Adrenal gland (tissue), 12 donors: ENCODE measurements around the gene TCF12. TPM values are rescaled to one million over a fixed set of nuclear protein-coding genes. Genes with fewer than 3 reads are reported as not detected.

Source experiments
- DNase-seq, 7 donors: peaks; one replicate each; pipeline ENCODE4 v3.0.0-alpha.2; 2019 to 2020
- H3K27ac ChIP-seq, 5 donors: fragments of 200-600 bp; sonication (generic) in 4 of 5; 1 replicate in 3 of 5; 2 replicates in 2 of 5; pipeline versions ENCODE4 v1.5.1 to v1.8.0; 2016 to 2020; ENCODE audit warnings: mild to moderate bottlenecking in 1 of 5
- H3K27me3 ChIP-seq: fragments of 200-600 bp; 2 replicates; pipeline ENCODE4 v1.8.0; 2021
- H3K36me3 ChIP-seq, 2 donors: fragments of 200-600 bp; replicated peaks in 1 of 2; 1 replicate in 1 of 2; 2 replicates in 1 of 2; pipeline versions ENCODE4 v1.5.1 to v1.8.0; 2018 to 2022
- H3K4me1 ChIP-seq, 2 donors: fragments of 200-600 bp; replicated peaks in 1 of 2; 1 replicate in 1 of 2; 2 replicates in 1 of 2; pipeline versions ENCODE4 v1.5.1 to v1.8.0; 2018 to 2021
- H3K4me3 ChIP-seq, 4 donors: fragments of 200-600 bp; sonication (generic) in 3 of 4; one replicate each; pipeline ENCODE4 v1.5.1; 2016 to 2018
- H3K9me3 ChIP-seq, 3 donors: fragments of 200-600 bp; sonication (generic) in 1 of 3; replicated peaks in 1 of 3; 1 replicate in 2 of 3; 2 replicates in 1 of 3; pipeline versions ENCODE4 v1.5.1 to v1.8.0; 2016 to 2021
- CTCF ChIP-seq, 6 experiments: fragments of 450-650 bp in 4 of 6; fragments of 200-600 bp in 2 of 6; sonication (generic) in 1 of 6; IDR thresholded peaks; 1 replicate in 5 of 6; 2 replicates in 1 of 6; pipeline versions ENCODE4 v1.5.1 to v1.8.0; 2016 to 2021; ENCODE audit warnings: antibody characterized with exemption in 6 of 6, mild to moderate bottlenecking in 2 of 6, moderate library complexity in 1 of 6
- POLR2A ChIP-seq, 2 donors: fragments of 450-650 bp; IDR thresholded peaks; one replicate each; pipeline ENCODE4 v1.6.1; 2017; ENCODE audit warnings: antibody characterized with exemption in 2 of 2, mild to moderate bottlenecking in 2 of 2, moderate library complexity in 1 of 2
- WGBS, 4 donors: extraction: QIAGEN DNeasy Blood & Tissue Kit in 2 of 4; methylation state at CpG; one replicate each; pipeline versions ENCODE4 v1.1.5 to v1.1.7; 2013 to 2017; 5-methylcytosine and 5-hydroxymethylcytosine counted together
- intact Hi-C, 2 donors: fragments of 100-400 bp; cut with DNase I; formaldehyde crosslinking; loops; one replicate each; pipeline versions ENCODE4 v1.14.1 to v1.15.0; 2022 to 2023
- polyA plus RNA-seq, 3 donors: library from polyadenylated mRNA; stranded (reverse); fragments of 200-250 nt in 2 of 3; fragments of 350-450 nt in 1 of 3; fragmentation: Illumina TruSeq in 1 of 3; extraction: RNeasy Lipid Tissue Mini Kit (QIAGEN cat#74804) in 1 of 3; gene quantifications; one replicate each; pipeline ENCODE4 v1.2.3, GENCODE V29; 2013 to 2014
- total RNA-seq, 9 donors: library from RNA; depleted of rRNA in 4 of 9; stranded (reverse); fragments of >200 nt in 4 of 9; fragments of 120-200 nt in 1 of 9; fragmentation: NEBNext Ultra II Directional in 1 of 9; extraction: Animal tissue kit (Norgen Biotek cat#: 25700) in 1 of 9; gene quantifications; one replicate each; pipeline versions ENCODE4 v1.1.0 to v1.2.4, GENCODE V29; 2013 to 2023
- donor health status: healthy with polysubstance abuse.
- donor health status: Bipolar disorder and iron deficiency.
- donor health status: DM: yes; HTN: yes; CAD: no.
- donor health status: DM: no; HTN: no; CAD: no.
- donor health status: DM: no; HTN: no; CAD: no.
- donor health status: DM: yes; HTN: yes; CAD: no.

TCF12 gene
- total and polyA plus RNA-seq, 12 donors: 7.6 to 121 (median 75.6) TPM

DNA sequence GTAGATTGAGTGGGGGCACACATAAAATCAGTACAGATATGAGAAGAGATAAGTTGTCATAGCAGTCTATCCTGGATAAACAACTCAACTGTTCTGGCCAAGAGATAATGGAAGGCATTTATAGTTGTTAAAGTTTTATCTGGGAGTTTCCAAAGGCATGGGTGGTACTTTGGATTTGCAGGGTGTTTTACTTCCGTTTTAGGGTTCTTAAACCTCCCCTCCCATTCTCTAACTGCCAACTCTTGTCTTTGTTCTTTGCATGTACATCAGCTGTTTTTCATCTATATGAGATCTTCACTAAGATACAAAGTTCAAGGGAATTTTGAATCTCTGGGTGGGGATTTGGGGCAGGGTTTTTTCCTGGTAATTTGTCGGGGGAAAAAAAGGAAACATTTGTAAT, 283.1 kb downstream of the TCF12 start:
- intact Hi-C loops: no loop called here
- Histone ChIP-seq H3K4me3 (no peak overlapping the region), H3K27ac (no peak overlapping the region), H3K4me1 (peaks cover 0 to 11% of the 10 kb centered on the region in 2 donors), H3K9me3 (no peaks in the 10 kb centered on the region), H3K36me3 (no peaks in the 10 kb centered on the region), H3K27me3 (no peaks in the 10 kb centered on the region)
- no peak for DNase-seq
- 85 to 94% (median 87%) methylated on average over 2 of the region's 2 CpGs for WGBS, 4 donors
- TF ChIP-seq POLR2A (IDR thresholded peaks at IDR 0.05) (no peak), CTCF (IDR thresholded peaks at IDR 0.05) (no peak)

DNA sequence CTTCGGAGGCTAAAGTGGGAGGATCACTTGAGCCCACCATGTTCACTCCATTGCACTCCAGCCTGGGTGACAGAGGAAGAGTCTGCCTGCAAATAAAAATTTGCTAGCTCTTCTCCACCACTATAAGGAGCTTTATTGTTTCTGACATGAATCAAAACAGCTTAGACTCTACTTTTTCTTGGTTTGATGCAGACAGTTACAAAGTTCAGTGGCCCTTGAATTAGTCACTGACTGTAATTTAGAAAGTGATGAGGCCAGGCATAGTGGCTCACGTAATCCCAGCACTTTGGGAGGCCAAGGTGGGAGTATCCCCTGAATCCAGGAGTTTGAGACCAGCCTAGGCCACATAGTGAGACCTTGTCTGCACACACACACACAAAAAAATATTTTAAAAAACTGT, 285.5 kb downstream of the TCF12 start:
- 90 to 96% (median 94%) methylated on average over 2 of the region's 2 CpGs for WGBS, 4 donors
- DNase-seq: no peak

DNA sequence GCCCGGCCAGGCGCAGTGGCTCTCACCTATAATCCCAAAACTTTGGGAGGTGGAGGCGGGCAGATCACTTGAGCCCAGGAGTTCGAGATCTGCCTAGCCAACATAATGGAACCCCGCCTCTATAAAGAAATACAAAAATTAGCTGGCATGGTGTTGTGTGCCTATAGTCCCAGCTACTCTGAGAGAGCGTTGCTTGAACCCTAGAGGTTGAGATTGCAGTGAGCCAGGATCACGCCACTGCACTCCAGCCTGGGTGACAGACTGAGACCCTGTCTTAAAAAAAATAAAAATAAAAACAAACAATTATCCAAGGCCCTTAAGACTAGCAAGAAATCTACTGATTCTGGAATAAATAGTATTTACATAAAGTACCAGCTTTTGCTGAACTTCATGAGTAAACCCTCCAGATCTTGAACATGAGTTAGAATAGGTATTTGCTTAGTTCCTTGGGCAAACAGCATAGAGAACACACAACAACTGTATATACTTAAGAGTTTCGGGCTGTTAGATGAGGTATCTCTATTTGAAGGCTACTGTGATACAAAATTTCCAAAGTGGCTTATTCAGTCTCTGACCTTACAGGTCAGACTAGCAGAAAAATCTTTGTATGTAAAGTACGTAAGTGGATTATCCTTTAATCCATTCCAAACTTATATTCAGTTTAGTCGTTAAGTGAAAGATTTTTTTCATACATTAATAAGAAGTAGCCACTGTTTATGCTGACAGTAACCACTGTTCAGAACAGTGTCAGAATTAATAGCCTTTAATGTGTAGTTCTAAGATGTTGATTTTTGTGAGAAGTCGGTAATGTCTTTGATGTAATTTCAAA, 286.8 kb downstream of the TCF12 start:
- DNase-seq: no peak
- no peak overlapping the region for H3K27ac ChIP-seq

More for the DNA sequence above, 285.5 kb downstream of the TCF12 start:
- Histone ChIP-seq H3K4me3 (no peak overlapping the region), H3K4me1 (peaks cover 0 to 7% of the 10 kb centered on the region in 2 donors), H3K9me3 (no peaks in the 10 kb centered on the region), H3K36me3 (no peaks in the 10 kb centered on the region), H3K27ac (peak overlapping the region in 1 of 5 donors; percentile 2), H3K27me3 (no peaks in the 10 kb centered on the region)
- TF ChIP-seq POLR2A (IDR thresholded peaks at IDR 0.05) (no peak), CTCF (IDR thresholded peaks at IDR 0.05) (no peak)
- intact Hi-C loops: no loop called here

DNA sequence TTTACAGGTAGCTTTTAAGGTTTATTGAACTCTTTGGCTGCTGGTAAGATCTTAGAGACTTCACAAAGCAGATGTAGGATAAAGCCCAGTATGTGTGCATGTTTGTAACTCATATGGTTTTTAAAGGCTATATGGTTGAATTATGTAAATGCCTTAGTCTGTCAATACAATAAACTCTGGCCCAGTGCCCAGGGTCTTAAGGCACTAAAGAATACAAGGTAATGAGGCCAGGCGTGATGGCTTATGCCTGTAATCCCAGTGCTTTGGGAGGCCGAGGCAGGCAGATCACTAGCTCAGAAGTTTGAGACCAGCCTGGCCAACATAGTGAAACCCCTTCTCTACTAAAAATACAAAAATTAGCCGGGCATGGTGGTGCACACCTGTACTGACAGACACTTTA, 287.6 kb downstream of the TCF12 start:
- no peak for DNase-seq
- H3K9me3 ChIP-seq: no peaks in the 10 kb centered on the region
- H3K27ac ChIP-seq: no peak overlapping the region
- H3K4me1 ChIP-seq: no peaks in the 10 kb centered on the region
- TF ChIP-seq CTCF (IDR thresholded peaks at IDR 0.05) (no peak), POLR2A (IDR thresholded peaks at IDR 0.05) (no peak)
- H3K4me3 ChIP-seq: no peak overlapping the region
- intact Hi-C loops: no loop called here
- no peaks in the 10 kb centered on the region for H3K36me3 ChIP-seq
- 90 to 97% (median 95%) methylated on average over 3 of the region's 3 CpGs for whole genome bisulfite sequencing, 4 donors
- no peaks in the 10 kb centered on the region for H3K27me3 ChIP-seq

More for the DNA sequence above, 286.8 kb downstream of the TCF12 start:
- no peaks in the 10 kb centered on the region for H3K4me1 ChIP-seq
- no peaks in the 10 kb centered on the region for H3K36me3 ChIP-seq
- no peak overlapping the region for H3K4me3 ChIP-seq
- intact Hi-C loops: no loop called here
- H3K9me3 ChIP-seq: no peaks in the 10 kb centered on the region
- 86 to 91% (median 89%) methylated on average over 11 of the region's 11 CpGs for WGBS, 4 donors
- TF ChIP-seq CTCF (IDR thresholded peaks at IDR 0.05): no peak
- TF ChIP-seq POLR2A (IDR thresholded peaks at IDR 0.05): no peak
- H3K27me3 ChIP-seq: no peaks in the 10 kb centered on the region
